MM.1S (cell line): ENCODE measurements around the gene RFPL1.

ENCODE experiments used
- EZH2 ChIP-seq: fragments of 300-600 bp; sonication (generic); optimal IDR thresholded peaks from 2 replicates; pipeline ENCODE3; 2017; ENCODE audit warnings: low read depth, mild to moderate bottlenecking, antibody characterized with exemption, low read length, mixed read lengths
- EZH2phosphoT487 ChIP-seq: fragments of 300-600 bp; sonication (generic); IDR thresholded peaks from 2 replicates; pipeline ENCODE4 v1.6.1; 2018; ENCODE audit warnings: antibody characterized with exemption, low read length
- TF ChIP-seq, protein P1 (sequence below): fragments of 300-600 bp; sonication (generic); IDR thresholded peaks from 2 replicates; pipeline ENCODE4 v1.5.1; 2016; ENCODE audit warnings: antibody characterized with exemption, low read length, mixed read lengths

DNA sequence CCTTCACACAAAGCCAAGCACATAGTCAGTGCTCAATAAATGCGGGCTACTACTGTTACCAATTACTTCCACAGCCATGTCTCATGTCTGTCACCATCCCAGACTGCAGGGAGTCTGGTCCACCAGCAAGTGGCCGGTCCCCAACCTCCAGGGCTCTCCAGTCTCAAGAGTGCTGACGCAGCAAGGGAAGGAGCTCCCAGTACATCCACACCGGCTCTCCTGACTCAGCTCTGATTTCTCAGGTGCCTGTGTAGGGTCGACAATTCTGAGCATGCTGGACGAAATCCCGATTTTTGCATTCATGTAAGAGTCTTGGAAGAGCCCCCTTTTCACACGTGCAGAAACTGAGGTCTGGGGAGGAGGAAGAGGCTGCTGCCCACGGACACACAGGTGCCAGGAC, 31.4 kb downstream of the RFPL1 start:
- TF ChIP-seq, protein P1, sequence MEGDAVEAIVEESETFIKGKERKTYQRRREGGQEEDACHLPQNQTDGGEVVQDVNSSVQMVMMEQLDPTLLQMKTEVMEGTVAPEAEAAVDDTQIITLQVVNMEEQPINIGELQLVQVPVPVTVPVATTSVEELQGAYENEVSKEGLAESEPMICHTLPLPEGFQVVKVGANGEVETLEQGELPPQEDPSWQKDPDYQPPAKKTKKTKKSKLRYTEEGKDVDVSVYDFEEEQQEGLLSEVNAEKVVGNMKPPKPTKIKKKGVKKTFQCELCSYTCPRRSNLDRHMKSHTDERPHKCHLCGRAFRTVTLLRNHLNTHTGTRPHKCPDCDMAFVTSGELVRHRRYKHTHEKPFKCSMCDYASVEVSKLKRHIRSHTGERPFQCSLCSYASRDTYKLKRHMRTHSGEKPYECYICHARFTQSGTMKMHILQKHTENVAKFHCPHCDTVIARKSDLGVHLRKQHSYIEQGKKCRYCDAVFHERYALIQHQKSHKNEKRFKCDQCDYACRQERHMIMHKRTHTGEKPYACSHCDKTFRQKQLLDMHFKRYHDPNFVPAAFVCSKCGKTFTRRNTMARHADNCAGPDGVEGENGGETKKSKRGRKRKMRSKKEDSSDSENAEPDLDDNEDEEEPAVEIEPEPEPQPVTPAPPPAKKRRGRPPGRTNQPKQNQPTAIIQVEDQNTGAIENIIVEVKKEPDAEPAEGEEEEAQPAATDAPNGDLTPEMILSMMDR, result no peak
- TF ChIP-seq EZH2phosphoT487, result no peak
- no peak for TF ChIP-seq EZH2
